Measurements from ENCODE around the gene ZNF560.

Gene ZNF560

DNA sequence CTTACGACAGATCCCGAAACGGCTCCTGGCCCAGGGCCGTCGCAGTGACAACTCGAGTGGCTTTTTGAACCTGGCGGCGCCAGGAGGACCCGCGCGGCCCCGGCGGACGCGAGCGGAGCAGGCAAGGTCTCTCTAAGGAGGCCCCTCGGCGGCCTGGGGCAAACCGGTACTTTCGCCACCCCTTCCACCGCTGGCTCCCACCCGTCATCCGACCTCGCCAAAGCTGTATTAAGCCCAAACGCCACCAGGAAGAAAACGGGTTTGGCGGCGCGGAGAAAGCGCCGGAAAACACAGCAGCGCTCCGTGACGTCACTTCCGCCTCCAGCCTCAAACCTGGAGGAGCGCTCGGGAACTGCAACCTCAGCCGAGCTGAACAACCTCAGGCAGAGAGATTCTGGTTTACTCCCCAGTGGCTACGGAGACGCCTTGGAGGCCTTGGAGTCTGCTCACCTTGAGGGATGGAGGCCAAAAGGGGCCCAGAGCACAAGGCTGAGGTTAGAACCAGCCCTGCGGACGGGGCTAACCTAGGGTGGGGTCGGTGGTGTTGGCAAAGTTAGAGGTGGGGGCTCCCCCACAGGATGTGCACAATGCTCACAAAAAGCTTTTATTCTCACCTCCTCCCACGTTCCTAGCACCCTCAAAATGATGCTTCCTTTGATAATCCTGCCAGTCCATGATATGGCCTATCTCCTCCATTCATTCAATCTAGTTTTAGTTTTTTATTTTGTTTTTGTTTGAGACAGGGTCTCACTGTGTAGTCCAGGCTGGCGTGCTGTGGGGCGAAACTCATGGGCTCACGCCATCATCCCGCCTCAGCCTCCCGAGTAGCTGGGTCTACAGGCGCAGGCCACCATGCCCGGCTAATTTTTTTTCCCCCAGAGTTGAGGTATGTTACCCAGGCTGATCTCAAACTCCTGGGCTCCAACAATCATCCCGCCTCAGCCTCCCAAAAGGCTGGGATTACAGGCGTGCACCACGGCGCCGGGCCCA, 62.8 kb downstream of the ZNF560 start, which contains the start of gene ZNF266:
Gene ZNF266, minus strand, starts transcription at position 295 of the 990 bp plus-strand sequence. CDS start 15,484 bp downstream, outside the sequence.
- DNase-seq (ENCODE audit: low read depth), result peak; percentile 82

DNA sequence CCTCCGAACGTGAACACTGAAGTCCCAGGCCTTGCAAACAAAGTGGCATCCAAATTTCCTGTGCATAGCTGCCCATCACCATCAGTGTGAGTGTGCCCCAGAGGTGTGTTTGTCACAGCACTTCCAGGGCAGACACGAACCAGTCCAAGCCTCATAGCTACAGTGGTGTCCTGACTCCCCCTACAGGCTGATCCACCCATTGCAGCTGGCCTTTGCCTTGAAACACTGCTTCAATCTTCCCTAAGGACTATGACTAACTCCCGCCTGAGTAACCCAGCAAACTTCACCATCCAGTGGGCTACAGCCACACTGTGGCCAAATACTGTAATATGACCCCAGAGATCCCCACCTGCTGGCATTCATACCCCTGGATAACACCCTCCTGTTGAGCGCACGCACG, 66.9 kb downstream of the ZNF560 start:
- DNase-seq (ENCODE audit: low read depth), result no peak

- DNase-seq (ENCODE audit: low read depth), result no peak
Measured at GRCh38 chr19:9430444-9430843, 68.0 kb downstream of the ZNF560 start.

- DNase-seq (ENCODE audit: low read depth), result no peak
Measured at GRCh38 chr19:9427941-9428340, 70.5 kb downstream of the ZNF560 start.

Data from stimulated activated CD8-positive, alpha-beta memory T cell treated with anti-CD3 and anti-CD28 coated beads, Interleukin-12 subunit alpha, Interleukin-12 subunit beta, amount 100 ng/mL, for 4 hours (primary cell).